NCI-H1092 treated with DMSO at 0.1 percent for 48 hours (cell line): ENCODE data around the gene BTNL9.
"Not testable (repeated sequence)": the region's sequence is repeated elsewhere in the genome, so short reads cannot be mapped to it uniquely, and the experiment has no call there.

ENCODE experiments used
- DNase-seq: peaks from one replicate; lab custom pipeline; 2025; lab: John Stamatoyannopoulos, UW

Gene BTNL9

GRCh38 chr5:181061645-181062044 is 21.6 kb downstream of the BTNL9 start:
- no peak for DNase-seq

- no peak for DNase-seq
Observed at GRCh38 chr5:181062631-181063030, 22.6 kb downstream of the BTNL9 start.

GRCh38 chr5:181063514-181063913 is 23.4 kb downstream of the BTNL9 start:
- no peak for DNase-seq

GRCh38 chr5:181064987-181065386 is 24.9 kb downstream of the BTNL9 start:
- no peak for DNase-seq

- no peak for DNase-seq
Observed at GRCh38 chr5:181069767-181070491, 29.9 kb downstream of the BTNL9 start.

- DNase-seq = no peak
Observed at GRCh38 chr5:181070523-181070922, 30.5 kb downstream of the BTNL9 start.

GRCh38 chr5:181071257-181071656 is 31.2 kb downstream of the BTNL9 start:
- DNase-seq = no peak

- DNase-seq = no peak
Observed at GRCh38 chr5:181076920-181077319, 36.9 kb downstream of the BTNL9 start.

GRCh38 chr5:181081989-181082388 is 41.9 kb downstream of the BTNL9 start:
- DNase-seq = no peak

- DNase-seq = no peak
Observed at GRCh38 chr5:181084621-181085195, 44.6 kb downstream of the BTNL9 start.

GRCh38 chr5:181086026-181086883 is 46.2 kb downstream of the BTNL9 start:
- DNase-seq = no peak

GRCh38 chr5:181086884-181087205 is 46.8 kb downstream of the BTNL9 start:
- no peak for DNase-seq

GRCh38 chr5:181087309-181087708 is 47.2 kb downstream of the BTNL9 start:
- no peak for DNase-seq

GRCh38 chr5:181088289-181088688 is 48.2 kb downstream of the BTNL9 start:
- no peak for DNase-seq

- no peak for DNase-seq
Observed at GRCh38 chr5:181092428-181092827, 52.4 kb downstream of the BTNL9 start.

- DNase-seq = not testable (repeated sequence)
Observed at GRCh38 chr5:181095162-181095561, 55.1 kb downstream of the BTNL9 start.

GRCh38 chr5:181096721-181097382 is 56.8 kb downstream of the BTNL9 start:
- not testable (repeated sequence) for DNase-seq

GRCh38 chr5:181097383-181097753 is 57.3 kb downstream of the BTNL9 start:
- not testable (repeated sequence) for DNase-seq

- DNase-seq = not testable (repeated sequence)
Observed at GRCh38 chr5:181097759-181098491, 57.9 kb downstream of the BTNL9 start.

- no peak for DNase-seq
Observed at GRCh38 chr5:181098762-181099601, 58.9 kb downstream of the BTNL9 start.

- DNase-seq = no peak
Observed at GRCh38 chr5:181099602-181100086, 59.6 kb downstream of the BTNL9 start.
